K562 (cell line): ENCODE data around the gene RBFOX2.

ENCODE experiments used
- CTCF ChIP-seq, 3 experiments: IDR thresholded peaks in 2 of 3; conservative IDR thresholded peaks in 1 of 3; 2 replicates each; pipeline ENCODE4 v1.5.1; 2011 to 2012; ENCODE audit warnings: low read length in 3 of 3, mild to moderate bottlenecking in 3 of 3, control low read depth in 2 of 3, improper control_type of control experiment in 1 of 3, inconsistent platforms in 1 of 3, low read depth in 1 of 3, mixed read lengths in 1 of 3, moderate library complexity in 1 of 3; ENCODE audit not compliant: insufficient read depth in 2 of 3
- PHF8 ChIP-seq: fragments of 200-600 bp; sonication (generic); IDR thresholded peaks from 2 replicates; pipeline ENCODE4 v1.6.1; 2012; ENCODE audit warnings: mixed run types, mild to moderate bottlenecking, inconsistent platforms, low read length, moderate library complexity, borderline replicate concordance
- TARDBP ChIP-seq: fragments of 450-650 bp; IDR thresholded peaks from 2 replicates; pipeline ENCODE4 v1.6.1; 2016

- TF ChIP-seq TARDBP (no peak), CTCF (IDR thresholded peaks at IDR 0.05 in 2 of 3, conservative IDR thresholded peaks at IDR 0.05 in 1 of 3; ENCODE audit: insufficient read depth in 2 of 3, low read depth in 1 of 3, low read length in 3 of 3) (peak; percentile 2 to 26 (median 8); a peak in 2 of 6 replicates), PHF8 (no peak)
Measured at GRCh38 chr22:35838855-35839576, 189.6 kb downstream of the RBFOX2 start.
